ENCODE measurements around the gene PCNT. TPM values are rescaled to one million over a fixed set of nuclear protein-coding genes. Genes with fewer than 3 reads are reported as not detected.

PCNT gene
- total and polyA plus RNA-seq, 2 experiments from 2014 or later: 18.3 to 26.6 TPM

GRCh38 chr21:46469275-46469674 lies 145.3 kb downstream of the PCNT start:
- Histone ChIP-seq H3K4me1 (ENCODE audit: low read depth) (peaks cover 6% of the 10 kb centered on the region), H3K36me3 (no peaks in the 10 kb centered on the region), H3K4me3 (no peak overlapping the region), H3K27ac (peak overlapping the region; percentile 66), H3K9me3 (ENCODE audit: low read depth) (no peaks in the 10 kb centered on the region), H3K27me3 (no peaks in the 10 kb centered on the region)
- peak in 1 of 2 donors; percentile 5 for DNase-seq (ENCODE audit: low read depth in 1 of 2, low spot score in 1 of 2)
- TF ChIP-seq CTCF (IDR thresholded peaks at IDR 0.05; ENCODE audit: low read depth, low read length): no peak

GRCh38 chr21:46471514-46471913 lies 147.6 kb downstream of the PCNT start:
- DNase-seq (ENCODE audit: low read depth in 1 of 2, low spot score in 1 of 2): no peak
- no peak for TF ChIP-seq CTCF (IDR thresholded peaks at IDR 0.05; ENCODE audit: low read depth, low read length)
- H3K27me3 ChIP-seq: no peaks in the 10 kb centered on the region
- H3K4me3 ChIP-seq: no peak overlapping the region
- no peaks in the 10 kb centered on the region for H3K9me3 ChIP-seq (ENCODE audit: low read depth)
- H3K27ac ChIP-seq: no peak overlapping the region
- H3K4me1 ChIP-seq (ENCODE audit: low read depth): peaks cover 6% of the 10 kb centered on the region
- H3K36me3 ChIP-seq: no peaks in the 10 kb centered on the region

- Histone ChIP-seq H3K27me3 (no peaks in the 10 kb centered on the region), H3K4me1 (ENCODE audit: low read depth) (peaks cover 6% of the 10 kb centered on the region), H3K27ac (no peak overlapping the region), H3K36me3 (no peaks in the 10 kb centered on the region), H3K4me3 (no peak overlapping the region), H3K9me3 (ENCODE audit: low read depth) (no peaks in the 10 kb centered on the region)
- TF ChIP-seq CTCF (IDR thresholded peaks at IDR 0.05; ENCODE audit: low read depth, low read length): no peak
- DNase-seq (ENCODE audit: low read depth in 1 of 2, low spot score in 1 of 2): no peak
Measured at GRCh38 chr21:46472246-46472645, 148.3 kb downstream of the PCNT start.

- DNase-seq (ENCODE audit: low read depth in 1 of 2, low spot score in 1 of 2): no peak
- no peak for TF ChIP-seq CTCF (IDR thresholded peaks at IDR 0.05; ENCODE audit: low read depth, low read length)
- H3K4me1 ChIP-seq (ENCODE audit: low read depth): no peaks in the 10 kb centered on the region
Measured at GRCh38 chr21:46474382-46474781, 150.4 kb downstream of the PCNT start.

GRCh38 chr21:46475296-46475695 lies 151.3 kb downstream of the PCNT start:
- Histone ChIP-seq H3K27me3 (no peaks in the 10 kb centered on the region), H3K36me3 (no peaks in the 10 kb centered on the region), H3K4me1 (ENCODE audit: low read depth) (no peaks in the 10 kb centered on the region), H3K4me3 (no peak overlapping the region), H3K27ac (no peak overlapping the region), H3K9me3 (ENCODE audit: low read depth) (no peaks in the 10 kb centered on the region)
- no peak for TF ChIP-seq CTCF (IDR thresholded peaks at IDR 0.05; ENCODE audit: low read depth, low read length)
- no peak for DNase-seq (ENCODE audit: low read depth in 1 of 2, low spot score in 1 of 2)

More at GRCh38 chr21:46474382-46474781, 150.4 kb downstream of the PCNT start:
- Histone ChIP-seq H3K4me3 (no peak overlapping the region), H3K27ac (no peak overlapping the region), H3K27me3 (no peaks in the 10 kb centered on the region), H3K36me3 (no peaks in the 10 kb centered on the region), H3K9me3 (ENCODE audit: low read depth) (no peaks in the 10 kb centered on the region)

- H3K36me3 ChIP-seq: no peaks in the 10 kb centered on the region
- no peak overlapping the region for H3K4me3 ChIP-seq
- H3K27me3 ChIP-seq: no peaks in the 10 kb centered on the region
- H3K9me3 ChIP-seq (ENCODE audit: low read depth): no peaks in the 10 kb centered on the region
- no peak for TF ChIP-seq CTCF (IDR thresholded peaks at IDR 0.05; ENCODE audit: low read depth, low read length)
- H3K27ac ChIP-seq: no peak overlapping the region
- no peaks in the 10 kb centered on the region for H3K4me1 ChIP-seq (ENCODE audit: low read depth)
- DNase-seq (ENCODE audit: low read depth in 1 of 2, low spot score in 1 of 2): peak in 1 of 2 donors; percentile 55
Measured at GRCh38 chr21:46477765-46478164, 153.8 kb downstream of the PCNT start.

Data from cardiac muscle cell (in vitro differentiated cells and primary cell).